WTC11 (cell line): ENCODE measurements around the gene DNM3. TPM values are rescaled to one million over a fixed set of nuclear protein-coding genes. Genes with fewer than 3 reads are reported as not detected.

Experiments
- ATAC-seq: fragments of 200-7000 bp; cut with Tn5 transposase; 2 replicates; pipeline ENCODE4 v1.10.0; 2021; ENCODE audit warnings: mild to moderate bottlenecking, moderate library complexity
- CTCF ChIA-PET: fragments of 300-600 bp; sonication (Branson Sonifier 250); formaldehyde crosslinking; loops from one replicate; lab custom pipeline; 2021; ENCODE audit warnings: antibody characterized with exemption; lab: Charles Lee
- POLR2A ChIA-PET: fragments of 350-600 bp; sonication (Branson Sonifier 250); formaldehyde crosslinking; loops from one replicate; lab custom pipeline; 2021; ENCODE audit warnings: antibody characterized with exemption; lab: Charles Lee
- DNase-seq: peaks from one replicate; pipeline ENCODE4 v3.0.0; 2021; ENCODE audit warnings: low spot score
- H3K27ac Mint-ChIP-seq: 2 replicates; pipeline ENCODE4 v1.8.0; 2021; ENCODE audit warnings: mixed read lengths
- H3K27me3 Mint-ChIP-seq: 2 replicates; pipeline ENCODE4 v1.8.0; 2021; ENCODE audit warnings: low read depth, mild to moderate bottlenecking, moderate library complexity, mixed read lengths
- H3K36me3 Mint-ChIP-seq: 2 replicates; pipeline ENCODE4 v1.8.0; 2021; ENCODE audit warnings: mixed read lengths
- H3K4me1 Mint-ChIP-seq: 2 replicates; pipeline ENCODE4 v1.8.0; 2022; ENCODE audit warnings: mixed read lengths
- H3K4me3 Mint-ChIP-seq: 2 replicates; pipeline ENCODE4 v1.8.0; 2021; ENCODE audit warnings: mild to moderate bottlenecking, moderate library complexity, mixed read lengths
- H3K9me3 Mint-ChIP-seq: 2 replicates; pipeline ENCODE4 v1.8.0; 2021; ENCODE audit warnings: mixed read lengths
- ATF2 ChIP-seq: sonication (generic); formaldehyde crosslinking; IDR thresholded peaks from 2 replicates; pipeline ENCODE4 v1.8.1; 2022; ENCODE audit warnings: low read depth, missing genetic modification reagents, borderline replicate concordance
- E2F5 ChIP-seq: sonication (generic); formaldehyde crosslinking; IDR thresholded peaks from 2 replicates; pipeline ENCODE4 v1.8.1; 2022; ENCODE audit warnings: mild to moderate bottlenecking, moderate library complexity, missing genetic modification reagents
- ELF4 ChIP-seq: sonication (generic); formaldehyde crosslinking; IDR thresholded peaks from 2 replicates; pipeline ENCODE4 v1.8.1; 2022; ENCODE audit warnings: low read depth, mild to moderate bottlenecking, moderate library complexity, missing genetic modification reagents
- ESRRA ChIP-seq: sonication (generic); formaldehyde crosslinking; IDR thresholded peaks from 2 replicates; pipeline ENCODE4 v1.8.1; 2022; ENCODE audit warnings: mild to moderate bottlenecking, missing genetic modification reagents, borderline replicate concordance
- GRHL2 ChIP-seq: fragments of 250-450 bp; sonication (Bioruptor Pico); IDR thresholded peaks from 2 replicates; pipeline ENCODE4 v1.8.0; 2022; ENCODE audit warnings: mild to moderate bottlenecking, moderate library complexity; ENCODE audit not compliant: insufficient replicate concordance, severe bottlenecking
- GTF2I ChIP-seq: fragments of 250-450 bp; sonication (Bioruptor Pico); conservative IDR thresholded peaks from 2 replicates; pipeline ENCODE4 v1.4.0; 2021; ENCODE audit warnings: mild to moderate bottlenecking
- JAZF1 ChIP-seq: fragments of 250-450 bp; sonication (Bioruptor Pico); IDR thresholded peaks from 2 replicates; pipeline ENCODE4 v1.9.0; 2021; ENCODE audit warnings: moderate library complexity, mild to moderate bottlenecking, inconsistent platforms
- MYBL2 ChIP-seq: sonication (generic); formaldehyde crosslinking; IDR thresholded peaks from 2 replicates; pipeline ENCODE4 v1.8.1; 2023; ENCODE audit warnings: mild to moderate bottlenecking, moderate library complexity, missing genetic modification reagents
- NR2C2 ChIP-seq: sonication (generic); formaldehyde crosslinking; IDR thresholded peaks from 2 replicates; pipeline ENCODE4 v1.8.0; 2022; ENCODE audit warnings: mild to moderate bottlenecking, missing genetic modification reagents
- OVOL2 ChIP-seq: fragments of 250-450 bp; sonication (Bioruptor Pico); IDR thresholded peaks from 2 replicates; pipeline ENCODE4 v1.9.0; 2021; ENCODE audit warnings: mild to moderate bottlenecking, borderline replicate concordance
- PRRX2 ChIP-seq: fragments of 250-450 bp; sonication (Bioruptor Pico); IDR thresholded peaks from 2 replicates; pipeline ENCODE4 v1.8.0; 2021; ENCODE audit warnings: mild to moderate bottlenecking
- SMAD3 ChIP-seq: sonication (generic); formaldehyde crosslinking; IDR thresholded peaks from 2 replicates; pipeline ENCODE4 v1.8.0; 2022; ENCODE audit warnings: missing genetic modification reagents, mild to moderate bottlenecking, borderline replicate concordance
- SP1 ChIP-seq: sonication (generic); formaldehyde crosslinking; conservative IDR thresholded peaks from 2 replicates; pipeline ENCODE4 v1.8.1; 2022; ENCODE audit warnings: missing genetic modification reagents
- TCF7 ChIP-seq: sonication (generic); formaldehyde crosslinking; IDR thresholded peaks from 2 replicates; pipeline ENCODE4 v1.8.0; 2022; ENCODE audit warnings: mild to moderate bottlenecking, low read depth, missing genetic modification reagents, moderate library complexity
- TEAD1 ChIP-seq: sonication (generic); formaldehyde crosslinking; IDR thresholded peaks from 2 replicates; pipeline ENCODE4 v1.8.0; 2022; ENCODE audit warnings: mild to moderate bottlenecking, missing genetic modification reagents
- ZMAT4 ChIP-seq: fragments of 250-450 bp; sonication (Bioruptor Pico); IDR thresholded peaks from 2 replicates; pipeline ENCODE4 v1.9.0; 2021; ENCODE audit warnings: mild to moderate bottlenecking
- ZNF317 ChIP-seq: sonication (generic); formaldehyde crosslinking; IDR thresholded peaks from 2 replicates; pipeline ENCODE4 v1.8.1; 2023; ENCODE audit warnings: low read depth, mild to moderate bottlenecking, moderate library complexity, missing genetic modification reagents, borderline replicate concordance
- ZNF423 ChIP-seq: fragments of 250-450 bp; sonication (Bioruptor Pico); IDR thresholded peaks from 2 replicates; pipeline ENCODE4 v2.1.2; 2022; ENCODE audit warnings: mild to moderate bottlenecking, moderate library complexity
- ZNF512 ChIP-seq: sonication (generic); formaldehyde crosslinking; IDR thresholded peaks from 2 replicates; pipeline ENCODE4 v1.8.1; 2022; ENCODE audit warnings: missing genetic modification reagents, borderline replicate concordance
- total RNA-seq: library from RNA; stranded (reverse); gene quantifications from 3 replicates; pipeline ENCODE4 v1.2.3, GENCODE V29; 2021
- TF ChIP-seq, protein P1 (sequence below): sonication (generic); formaldehyde crosslinking; IDR thresholded peaks from 2 replicates; pipeline ENCODE4 v1.8.0; 2023; ENCODE audit warnings: missing genetic modification reagents, mild to moderate bottlenecking, borderline replicate concordance

The DNM3 gene
- total RNA-seq, 1 experiment from 2014 or later, result 1.9 TPM

DNA sequence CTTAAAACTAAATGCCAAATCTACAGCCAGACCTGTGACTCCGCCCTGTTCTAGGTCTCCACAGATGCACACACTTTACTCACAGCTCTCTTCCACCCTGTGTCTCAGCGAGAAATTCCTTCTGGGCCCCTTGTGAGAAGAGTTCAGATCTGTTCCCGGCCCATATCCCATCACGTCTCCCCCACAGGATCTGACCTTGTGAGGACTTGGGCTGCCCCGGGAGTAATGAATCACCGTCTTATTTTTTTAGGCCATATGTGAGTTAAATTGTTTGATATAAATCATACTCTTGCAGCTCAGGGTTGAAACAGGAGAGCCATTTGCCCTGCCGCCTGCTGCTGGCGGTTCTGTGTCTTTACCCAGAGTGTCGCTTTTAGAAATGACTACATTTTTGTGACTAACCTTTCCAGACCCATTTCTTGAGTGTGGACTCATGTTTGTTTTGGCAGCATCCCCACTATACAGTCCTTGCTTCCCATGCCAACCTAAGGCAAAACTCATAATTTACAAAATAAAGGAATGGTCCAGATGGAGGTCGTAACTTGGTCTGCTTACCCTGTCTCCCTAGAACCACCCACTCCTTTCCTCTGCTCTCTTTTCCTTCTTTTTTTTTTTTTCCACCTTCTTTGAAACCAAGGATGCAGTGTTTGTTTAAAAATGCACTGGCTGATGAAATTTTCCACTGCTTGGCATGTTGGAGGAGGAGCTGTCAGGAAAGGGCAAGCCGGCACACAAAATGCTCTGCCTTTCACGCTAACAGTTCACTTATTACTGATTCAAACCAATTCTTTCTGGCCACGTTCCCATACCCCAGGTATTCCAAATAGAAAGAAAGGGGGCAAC is 481.1 kb downstream of the DNM3 start:
- Mint-ChIP-seq H3K9me3 (no peaks in the 10 kb centered on the region), H3K36me3 (no peaks in the 10 kb centered on the region), H3K4me1 (no peaks in the 10 kb centered on the region; the same call in 1 of the 2 replicates), H3K4me3 (no peak overlapping the region), H3K27me3 (no peaks in the 10 kb centered on the region), H3K27ac (no peak overlapping the region)
- POLR2A ChIA-PET, result no interaction called here
- DNase-seq (no peak), ATAC-seq (peak; percentile 56)
- CTCF ChIA-PET, result no interaction called here
- TF ChIP-seq ZNF317 (CRISPR knock-in tag) (no peak), ZNF423 (CRISPR knock-in tag) (no peak), TCF7 (CRISPR knock-in tag) (no peak), ATF2 (no peak), ESRRA (CRISPR knock-in tag) (no peak), MYBL2 (no peak), TEAD1 (CRISPR knock-in tag) (no peak)
- TF ChIP-seq, protein P1, sequence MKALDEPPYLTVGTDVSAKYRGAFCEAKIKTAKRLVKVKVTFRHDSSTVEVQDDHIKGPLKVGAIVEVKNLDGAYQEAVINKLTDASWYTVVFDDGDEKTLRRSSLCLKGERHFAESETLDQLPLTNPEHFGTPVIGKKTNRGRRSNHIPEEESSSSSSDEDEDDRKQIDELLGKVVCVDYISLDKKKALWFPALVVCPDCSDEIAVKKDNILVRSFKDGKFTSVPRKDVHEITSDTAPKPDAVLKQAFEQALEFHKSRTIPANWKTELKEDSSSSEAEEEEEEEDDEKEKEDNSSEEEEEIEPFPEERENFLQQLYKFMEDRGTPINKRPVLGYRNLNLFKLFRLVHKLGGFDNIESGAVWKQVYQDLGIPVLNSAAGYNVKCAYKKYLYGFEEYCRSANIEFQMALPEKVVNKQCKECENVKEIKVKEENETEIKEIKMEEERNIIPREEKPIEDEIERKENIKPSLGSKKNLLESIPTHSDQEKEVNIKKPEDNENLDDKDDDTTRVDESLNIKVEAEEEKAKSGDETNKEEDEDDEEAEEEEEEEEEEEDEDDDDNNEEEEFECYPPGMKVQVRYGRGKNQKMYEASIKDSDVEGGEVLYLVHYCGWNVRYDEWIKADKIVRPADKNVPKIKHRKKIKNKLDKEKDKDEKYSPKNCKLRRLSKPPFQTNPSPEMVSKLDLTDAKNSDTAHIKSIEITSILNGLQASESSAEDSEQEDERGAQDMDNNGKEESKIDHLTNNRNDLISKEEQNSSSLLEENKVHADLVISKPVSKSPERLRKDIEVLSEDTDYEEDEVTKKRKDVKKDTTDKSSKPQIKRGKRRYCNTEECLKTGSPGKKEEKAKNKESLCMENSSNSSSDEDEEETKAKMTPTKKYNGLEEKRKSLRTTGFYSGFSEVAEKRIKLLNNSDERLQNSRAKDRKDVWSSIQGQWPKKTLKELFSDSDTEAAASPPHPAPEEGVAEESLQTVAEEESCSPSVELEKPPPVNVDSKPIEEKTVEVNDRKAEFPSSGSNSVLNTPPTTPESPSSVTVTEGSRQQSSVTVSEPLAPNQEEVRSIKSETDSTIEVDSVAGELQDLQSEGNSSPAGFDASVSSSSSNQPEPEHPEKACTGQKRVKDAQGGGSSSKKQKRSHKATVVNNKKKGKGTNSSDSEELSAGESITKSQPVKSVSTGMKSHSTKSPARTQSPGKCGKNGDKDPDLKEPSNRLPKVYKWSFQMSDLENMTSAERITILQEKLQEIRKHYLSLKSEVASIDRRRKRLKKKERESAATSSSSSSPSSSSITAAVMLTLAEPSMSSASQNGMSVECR (CRISPR knock-in tag), result no peak

- Mint-ChIP-seq H3K4me1 (no peaks in the 10 kb centered on the region; the same call in 1 of the 2 replicates), H3K36me3 (no peaks in the 10 kb centered on the region), H3K27ac (peak overlapping the region; percentile 22; the same call in 1 of the 2 replicates), H3K9me3 (peaks cover 5% of the 10 kb centered on the region), H3K27me3 (no peaks in the 10 kb centered on the region), H3K4me3 (no peak overlapping the region)
- no peak for TF ChIP-seq ESRRA (CRISPR knock-in tag)
- no peak for TF ChIP-seq GRHL2 (CRISPR knock-in tag)
- no peak for TF ChIP-seq SMAD3
- no peak for TF ChIP-seq OVOL2 (CRISPR knock-in tag)
- no peak for TF ChIP-seq SP1 (CRISPR knock-in tag)
- TF ChIP-seq GTF2I (CRISPR knock-in tag), result no peak
- no peak for TF ChIP-seq NR2C2 (CRISPR knock-in tag)
- TF ChIP-seq ATF2, result no peak
- TF ChIP-seq PRRX2 (CRISPR knock-in tag), result no peak
- no peak for TF ChIP-seq ELF4
- no peak for TF ChIP-seq ZNF512 (CRISPR knock-in tag)
- no peak for TF ChIP-seq JAZF1 (CRISPR knock-in tag)
- TF ChIP-seq ZMAT4 (CRISPR knock-in tag), result no peak
- no peak for TF ChIP-seq E2F5 (CRISPR knock-in tag)
- ChIA-PET CTCF (interaction anchor here (0.6 kb wide), 1 partner anchor 76 kb away, joined by 3 read pairs; no protein-coding TSS in a partner anchor), POLR2A (no interaction called here)
- no peak for DNase-seq
- no peak for ATAC-seq
These were observed 482.4 kb downstream of the DNM3 start for GRCh38 chr1:172323686-172324085.
